Hepatocyte (in vitro differentiated cells): ENCODE data around the gene RAD51D. TPM values are rescaled to one million over a fixed set of nuclear protein-coding genes. Genes with fewer than 3 reads are reported as not detected.
A peak's percentile ranks its signal among the peaks of the same experiment; 100 is the strongest.

Experiments used
- DNase-seq: peaks from one replicate; pipeline ENCODE4 v3.0.0-alpha.2; 2016; ENCODE audit warnings: low spot score
- H2AFZ ChIP-seq: fragments of 200-600 bp; sonication (generic); 2 replicates; pipeline ENCODE4 v1.6.0; 2016; ENCODE audit warnings: antibody characterized with exemption, mild to moderate bottlenecking
- H3K27ac ChIP-seq: fragments of 200-600 bp; sonication (generic); 2 replicates; pipeline ENCODE4 v1.5.1; 2016; ENCODE audit warnings: mild to moderate bottlenecking
- H3K27me3 ChIP-seq: fragments of 200-600 bp; sonication (generic); 2 replicates; pipeline ENCODE4 v1.6.1; 2016
- H3K36me3 ChIP-seq: fragments of 200-600 bp; sonication (generic); replicated peaks from 2 replicates; pipeline ENCODE4 v1.5.1; 2016; ENCODE audit warnings: low read depth; ENCODE audit not compliant: insufficient read depth
- H3K4me1 ChIP-seq: fragments of 200-600 bp; sonication (generic); 2 replicates; pipeline ENCODE4 v1.5.1; 2016; ENCODE audit warnings: mild to moderate bottlenecking, moderate library complexity; ENCODE audit not compliant: insufficient read depth
- H3K4me2 ChIP-seq: fragments of 200-600 bp; sonication (generic); 2 replicates; pipeline ENCODE4 v1.6.0; 2016
- H3K4me3 ChIP-seq: fragments of 200-600 bp; sonication (generic); 2 replicates; pipeline ENCODE4 v1.5.1; 2016; ENCODE audit warnings: mild to moderate bottlenecking
- H3K79me2 ChIP-seq: fragments of 200-600 bp; sonication (generic); 2 replicates; pipeline ENCODE4 v1.6.0; 2017; ENCODE audit warnings: mild to moderate bottlenecking
- H3K9me2 ChIP-seq: fragments of 200-600 bp; sonication (generic); replicated peaks from 2 replicates; pipeline ENCODE4 v1.6.0; 2017; ENCODE audit warnings: mild to moderate bottlenecking; ENCODE audit not compliant: insufficient read depth
- H3K9me3 ChIP-seq: fragments of 200-600 bp; sonication (generic); 2 replicates; pipeline ENCODE4 v1.5.1; 2016; ENCODE audit warnings: low read depth, mild to moderate bottlenecking
- H4K20me1 ChIP-seq: fragments of 200-600 bp; sonication (generic); 2 replicates; pipeline ENCODE4 v1.6.0; 2016; ENCODE audit warnings: mild to moderate bottlenecking; ENCODE audit not compliant: insufficient read depth, poor library complexity, severe bottlenecking
- EZH2 ChIP-seq: fragments of 200-600 bp; sonication (generic); IDR thresholded peaks from 2 replicates; pipeline ENCODE4 v1.6.1; 2016; ENCODE audit warnings: antibody characterized with exemption, mild to moderate bottlenecking, borderline replicate concordance
- EZH2phosphoT487 ChIP-seq: fragments of 200-600 bp; sonication (generic); IDR thresholded peaks from one replicate; pipeline ENCODE4 v1.6.1; 2018; ENCODE audit warnings: antibody characterized with exemption, mild to moderate bottlenecking, low read depth, moderate library complexity; ENCODE audit not compliant: unreplicated experiment, severe bottlenecking
- WGBS: methylation state at CpG from one replicate; pipeline ENCODE4 v1.1.6; 2016; ENCODE audit warnings: low lambda C conversion rate; ENCODE audit errors: missing lambda C conversion rate; 5-methylcytosine and 5-hydroxymethylcytosine counted together
- polyA plus RNA-seq: library from polyadenylated mRNA; unstranded; fragments of >200 nt; fragmentation: Nextera tagmentation; extraction: Ambion mirVana; gene quantifications from 2 replicates; pipeline ENCODE4 v1.2.1, GENCODE V29; 2016
- total RNA-seq: library from RNA; depleted of rRNA; stranded (reverse); fragments of >200 nt; gene quantifications from 2 replicates; pipeline ENCODE4 v1.2.3, GENCODE V29; 2014
- TF ChIP-seq, protein P1 (sequence below): fragments of 200-600 bp; sonication (generic); IDR thresholded peaks from 2 replicates; pipeline ENCODE4 v1.5.1; 2016; ENCODE audit warnings: antibody characterized with exemption, mild to moderate bottlenecking; ENCODE audit not compliant: poor library complexity

RAD51D gene
- total and polyA plus RNA-seq, 2 experiments from 2014 or later, result 7.1 to 9.9 TPM

DNA sequence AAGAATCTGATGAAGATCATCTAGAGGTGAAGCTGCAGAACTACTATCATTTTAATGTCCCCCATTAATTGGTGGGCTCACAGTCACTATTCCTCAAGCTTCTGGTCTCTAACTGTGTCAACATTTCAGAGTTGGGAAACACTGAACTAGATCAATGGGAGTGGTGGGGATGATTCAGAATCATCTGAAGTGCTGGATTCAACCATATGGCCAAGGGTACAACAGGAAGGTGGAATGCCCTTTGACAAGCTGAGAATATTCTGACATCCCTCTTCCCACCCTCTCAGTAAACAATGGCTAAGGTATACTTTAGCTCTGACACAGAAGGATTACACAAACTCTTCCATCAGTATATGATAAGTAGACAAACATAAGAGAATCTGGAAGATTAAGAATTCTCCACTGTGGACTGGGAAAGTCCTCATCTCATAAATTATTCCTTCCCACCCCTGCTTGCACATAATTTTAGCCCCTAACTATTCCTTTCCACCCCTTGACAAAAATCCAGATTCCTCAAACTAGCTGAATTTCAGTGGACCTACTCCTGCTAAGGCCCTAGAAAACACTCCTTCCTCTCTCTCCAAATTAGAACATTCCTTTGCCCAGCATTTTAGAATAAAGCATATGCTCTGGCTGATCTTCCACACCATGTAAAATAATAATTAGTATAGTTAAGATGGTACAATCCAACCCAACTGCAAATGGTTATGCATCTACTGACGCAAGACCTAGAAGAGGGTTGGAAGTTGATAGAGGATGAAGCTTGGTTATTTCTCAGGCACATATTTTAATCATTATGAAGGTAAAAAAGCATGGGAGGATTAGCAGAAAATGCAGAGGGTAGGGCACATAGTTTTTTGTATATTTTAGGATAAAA lies 39.9 kb downstream of the RAD51D start:
- no peaks in the 10 kb centered on the region for H3K9me2 ChIP-seq
- no peaks in the 10 kb centered on the region for H3K27me3 ChIP-seq
- no peak overlapping the region for H3K4me2 ChIP-seq
- no peaks in the 10 kb centered on the region for H3K9me3 ChIP-seq
- no peak for TF ChIP-seq EZH2phosphoT487
- TF ChIP-seq, protein P1, sequence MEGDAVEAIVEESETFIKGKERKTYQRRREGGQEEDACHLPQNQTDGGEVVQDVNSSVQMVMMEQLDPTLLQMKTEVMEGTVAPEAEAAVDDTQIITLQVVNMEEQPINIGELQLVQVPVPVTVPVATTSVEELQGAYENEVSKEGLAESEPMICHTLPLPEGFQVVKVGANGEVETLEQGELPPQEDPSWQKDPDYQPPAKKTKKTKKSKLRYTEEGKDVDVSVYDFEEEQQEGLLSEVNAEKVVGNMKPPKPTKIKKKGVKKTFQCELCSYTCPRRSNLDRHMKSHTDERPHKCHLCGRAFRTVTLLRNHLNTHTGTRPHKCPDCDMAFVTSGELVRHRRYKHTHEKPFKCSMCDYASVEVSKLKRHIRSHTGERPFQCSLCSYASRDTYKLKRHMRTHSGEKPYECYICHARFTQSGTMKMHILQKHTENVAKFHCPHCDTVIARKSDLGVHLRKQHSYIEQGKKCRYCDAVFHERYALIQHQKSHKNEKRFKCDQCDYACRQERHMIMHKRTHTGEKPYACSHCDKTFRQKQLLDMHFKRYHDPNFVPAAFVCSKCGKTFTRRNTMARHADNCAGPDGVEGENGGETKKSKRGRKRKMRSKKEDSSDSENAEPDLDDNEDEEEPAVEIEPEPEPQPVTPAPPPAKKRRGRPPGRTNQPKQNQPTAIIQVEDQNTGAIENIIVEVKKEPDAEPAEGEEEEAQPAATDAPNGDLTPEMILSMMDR, result no peak
- no peak for TF ChIP-seq EZH2
- no peak overlapping the region for H2AFZ ChIP-seq
- 96% methylated on average over 1 of the region's 1 CpG for WGBS
- peak; percentile 51 for DNase-seq
- no peak overlapping the region for H3K4me3 ChIP-seq
- H4K20me1 ChIP-seq, result peaks cover 12% of the 10 kb centered on the region
- peaks cover 17% of the 10 kb centered on the region for H3K4me1 ChIP-seq
- H3K36me3 ChIP-seq, result no peaks in the 10 kb centered on the region
- peaks cover 86% of the 10 kb centered on the region for H3K79me2 ChIP-seq
- H3K27ac ChIP-seq, result peak overlapping the region; percentile 54

DNA sequence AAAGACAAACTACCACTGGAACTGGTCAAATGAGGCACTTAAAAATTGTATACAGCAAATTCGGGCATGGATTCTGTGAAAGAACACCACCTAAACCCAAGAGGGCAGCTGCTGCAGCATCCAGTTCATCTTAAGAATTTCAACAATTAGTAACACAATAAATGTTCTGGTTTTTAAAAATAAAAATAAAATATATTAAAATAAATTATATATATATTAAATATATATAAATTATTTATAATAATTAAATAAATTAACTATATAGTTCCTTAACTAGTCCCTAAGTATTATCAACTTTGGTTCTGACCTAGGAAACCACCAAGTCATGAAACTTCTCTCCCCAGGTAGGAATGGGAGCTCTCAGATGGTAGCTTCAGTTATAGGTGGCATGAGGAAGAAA lies 42.8 kb downstream of the RAD51D start:
- H3K9me2 ChIP-seq, result no peaks in the 10 kb centered on the region
- H3K9me3 ChIP-seq, result no peaks in the 10 kb centered on the region
- H3K27ac ChIP-seq, result no peak overlapping the region
- no peaks in the 10 kb centered on the region for H3K27me3 ChIP-seq
- H3K79me2 ChIP-seq, result peaks cover 84% of the 10 kb centered on the region
- peaks cover 15% of the 10 kb centered on the region for H4K20me1 ChIP-seq
- H3K4me2 ChIP-seq, result no peak overlapping the region
- no peaks in the 10 kb centered on the region for H3K36me3 ChIP-seq
- no peak for DNase-seq
- H3K4me1 ChIP-seq, result peaks cover 21% of the 10 kb centered on the region
- 94% methylated on average over 1 of the region's 1 CpG for WGBS
- no peak overlapping the region for H2AFZ ChIP-seq
- no peak overlapping the region for H3K4me3 ChIP-seq
- TF ChIP-seq, protein P1, result no peak
- TF ChIP-seq EZH2phosphoT487 (no peak), EZH2 (no peak)

DNA sequence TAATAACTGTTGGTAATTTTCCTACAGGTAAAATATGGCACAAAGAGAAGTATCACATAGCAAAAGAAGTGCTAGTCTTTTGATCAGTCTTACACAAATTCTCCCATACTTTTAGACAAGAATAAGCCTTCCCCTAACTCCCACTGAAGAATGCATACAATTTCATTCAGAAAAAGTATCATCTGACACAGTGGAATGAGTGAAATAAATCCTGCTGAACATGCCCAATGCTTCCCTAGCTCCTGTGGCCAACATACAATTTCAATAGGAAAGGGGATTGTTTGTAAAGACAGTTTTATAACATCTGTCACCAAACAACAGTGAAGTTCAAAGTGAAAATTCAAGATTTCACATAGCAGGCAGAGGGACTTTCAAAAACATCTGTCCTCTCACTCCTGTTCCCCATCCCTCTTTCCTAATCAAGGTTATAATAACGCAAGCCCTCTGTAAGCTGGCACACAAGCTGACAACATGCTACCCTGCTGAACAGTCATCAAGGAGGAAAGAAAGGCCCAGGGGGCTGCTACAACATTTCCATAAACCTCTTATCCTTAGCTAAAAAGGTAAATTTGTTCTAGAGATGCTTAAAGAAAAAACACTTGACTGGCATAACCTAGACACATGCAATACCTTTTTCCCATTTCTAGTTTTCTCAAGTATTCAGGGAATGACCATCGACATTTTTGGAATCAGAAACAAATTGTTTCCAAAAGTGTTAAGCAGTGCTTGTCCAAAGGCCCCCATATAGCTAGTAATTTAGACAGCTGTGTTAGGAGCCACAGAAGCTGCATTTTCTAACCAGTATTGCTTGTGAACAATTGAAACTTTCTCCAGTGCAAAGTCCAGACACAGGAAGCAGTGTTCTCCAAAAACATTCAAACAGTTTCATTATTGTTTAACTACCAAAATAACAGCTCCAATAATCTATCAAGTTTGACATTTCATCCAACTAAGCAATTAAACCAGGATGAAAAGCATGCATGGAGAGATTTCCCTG lies 44.7 kb downstream of the RAD51D start:
- no peak overlapping the region for H2AFZ ChIP-seq
- no peaks in the 10 kb centered on the region for H3K36me3 ChIP-seq
- H4K20me1 ChIP-seq, result peaks cover 15% of the 10 kb centered on the region
- peak overlapping the region; percentile 61 for H3K4me2 ChIP-seq
- no peak for TF ChIP-seq EZH2phosphoT487
- TF ChIP-seq, protein P1, result no peak
- no peak for TF ChIP-seq EZH2
- H3K9me2 ChIP-seq, result no peaks in the 10 kb centered on the region
- DNase-seq, result no peak
- no peaks in the 10 kb centered on the region for H3K27me3 ChIP-seq
- peaks cover 87% of the 10 kb centered on the region for H3K79me2 ChIP-seq
- 68% methylated on average over 2 of the region's 2 CpGs for WGBS
- no peaks in the 10 kb centered on the region for H3K9me3 ChIP-seq
- peak overlapping the region; percentile 17 for H3K4me3 ChIP-seq
- H3K4me1 ChIP-seq, result peaks cover 17% of the 10 kb centered on the region
- H3K27ac ChIP-seq, result peak overlapping the region; percentile 0
